Activated CD8-positive, alpha-beta T cell treated with anti-CD3 and anti-CD28 coated beads for 36 hours (primary cell): ENCODE results near the gene TLR1. TPM values are rescaled to one million over a fixed set of nuclear protein-coding genes. Genes with fewer than 3 reads are reported as not detected.
"Not testable (repeated sequence)": the region's sequence is repeated elsewhere in the genome, so short reads cannot be mapped to it uniquely, and the experiment has no call there.

ENCODE experiments used
- ATAC-seq: fragments of 200-7000 bp; cut with Tn5 transposase; one replicate; pipeline ENCODE4 v1.10.0; 2021; ENCODE audit warnings: mild to moderate bottlenecking, moderate library complexity
- CTCF ChIA-PET: fragments of 350-600 bp; sonication (Branson Sonifier 250); formaldehyde crosslinking; loops from one replicate; lab custom pipeline; 2021; ENCODE audit warnings: antibody characterized with exemption; lab: Charles Lee
- POLR2A ChIA-PET: fragments of 350-600 bp; sonication (Branson Sonifier 250); formaldehyde crosslinking; loops from one replicate; lab custom pipeline; 2021; ENCODE audit warnings: antibody characterized with exemption; lab: Charles Lee
- DNase-seq: peaks from one replicate; pipeline ENCODE4 v3.0.0-alpha.2; 2020
- H3K27ac Mint-ChIP-seq: one replicate; pipeline ENCODE4 v1.8.0; 2021; ENCODE audit warnings: mild to moderate bottlenecking, mixed read lengths
- H3K27me3 Mint-ChIP-seq: one replicate; pipeline ENCODE4 v1.8.0; 2021; ENCODE audit warnings: mixed read lengths
- H3K36me3 Mint-ChIP-seq: one replicate; pipeline ENCODE4 v1.8.0; 2021; ENCODE audit warnings: low read depth, mixed read lengths
- H3K4me1 Mint-ChIP-seq: one replicate; pipeline ENCODE4 v1.8.0; 2021; ENCODE audit warnings: low read depth, mixed read lengths
- H3K4me3 Mint-ChIP-seq: one replicate; pipeline ENCODE4 v1.8.0; 2021; ENCODE audit warnings: mild to moderate bottlenecking, moderate library complexity, mixed read lengths
- H3K9me3 Mint-ChIP-seq: one replicate; pipeline ENCODE4 v1.8.0; 2021; ENCODE audit warnings: mixed read lengths
- CTCF ChIP-seq: fragments of 200-600 bp; IDR thresholded peaks from one replicate; pipeline ENCODE4 v1.8.0; 2022; ENCODE audit warnings: antibody characterized with exemption, mild to moderate bottlenecking
- intact Hi-C: fragments of 100-400 bp; cut with micrococcal nuclease; formaldehyde crosslinking; loops from one replicate; pipeline ENCODE4 v1.10.0; 2022
- total RNA-seq, 2 experiments: library from RNA; stranded (reverse); gene quantifications; one replicate each; pipeline ENCODE4 v1.2.3, GENCODE V29; 2021

The TLR1 gene
- total RNA-seq, 2 experiments from 2014 or later, result 1.5 to 1.9 TPM

GRCh38 chr4:38814386-38814785 lies 9.8 kb upstream of the TLR1 start:
- intact Hi-C loops, result no loop called here
- Mint-ChIP-seq H3K4me3 (no peak overlapping the region), H3K9me3 (peaks cover 6% of the 10 kb centered on the region), H3K4me1 (peaks cover 2% of the 10 kb centered on the region), H3K27ac (no peak overlapping the region), H3K36me3 (no peaks in the 10 kb centered on the region), H3K27me3 (no peaks in the 10 kb centered on the region)
- no peak for ATAC-seq
- DNase-seq, result no peak
- CTCF ChIA-PET, result interaction anchor here (2.0 kb wide), 1 partner anchor 32 kb away, joined by 6 read pairs; the partner anchor contains the start of gene TLR10
- POLR2A ChIA-PET, result interaction anchor here (1.2 kb wide), 1 partner anchor 11 kb away, joined by 6 read pairs; no protein-coding TSS in a partner anchor
- TF ChIP-seq CTCF, result no peak

GRCh38 chr4:38811297-38811696 lies 6.7 kb upstream of the TLR1 start:
- DNase-seq (no peak), ATAC-seq (no peak)
- no peaks in the 10 kb centered on the region for H3K36me3 Mint-ChIP-seq
- peaks cover 6% of the 10 kb centered on the region for H3K9me3 Mint-ChIP-seq
- POLR2A ChIA-PET, result no interaction called here
- H3K27ac Mint-ChIP-seq, result no peak overlapping the region
- intact Hi-C loops, result no loop called here
- no peaks in the 10 kb centered on the region for H3K4me1 Mint-ChIP-seq
- H3K4me3 Mint-ChIP-seq, result no peak overlapping the region
- no peak for TF ChIP-seq CTCF
- CTCF ChIA-PET, result interaction anchor here (3.1 kb wide), 1 partner anchor 29 kb away, joined by 9 read pairs; the partner anchor contains the start of gene TLR10
- H3K27me3 Mint-ChIP-seq, result no peaks in the 10 kb centered on the region

- H3K4me3 Mint-ChIP-seq, H3K36me3 Mint-ChIP-seq, intact Hi-C loops, H3K27me3 Mint-ChIP-seq, H3K27ac Mint-ChIP-seq, POLR2A ChIA-PET, CTCF ChIA-PET, DNase-seq, H3K9me3 Mint-ChIP-seq, ATAC-seq: not testable (repeated sequence)
- H3K4me1 Mint-ChIP-seq, result peaks cover 19% of the 10 kb centered on the region
These were observed 2.9 kb upstream of the TLR1 start for GRCh38 chr4:38807462-38807861.

GRCh38 chr4:38806251-38806650 lies 1.7 kb upstream of the TLR1 start:
- H3K4me3 Mint-ChIP-seq, H3K27me3 Mint-ChIP-seq, intact Hi-C loops, H3K27ac Mint-ChIP-seq, POLR2A ChIA-PET, DNase-seq, ATAC-seq: not testable (repeated sequence)
- CTCF ChIA-PET, result interaction anchor here (1.3 to 3.2 kb wide), 3 partner anchors 15 to 54 kb away, joined by 4 to 29 read pairs (median 4); no protein-coding TSS in a partner anchor
- Mint-ChIP-seq H3K9me3 (peaks cover 14% of the 10 kb centered on the region), H3K4me1 (peaks cover 19% of the 10 kb centered on the region), H3K36me3 (peaks cover 14% of the 10 kb centered on the region)

GRCh38 chr4:38805530-38806145 lies 1.0 kb upstream of the TLR1 start:
- POLR2A ChIA-PET, result interaction anchor here (0.6 to 1.1 kb wide), 2 partner anchors 11 to 14 kb away, joined by 3 to 4 read pairs; no protein-coding TSS in a partner anchor
- H3K9me3 Mint-ChIP-seq, result peaks cover 21% of the 10 kb centered on the region
- TF ChIP-seq CTCF, result no peak
- peak overlapping the region; percentile 64 for H3K4me3 Mint-ChIP-seq
- intact Hi-C loops, result no loop called here
- CTCF ChIA-PET, result interaction anchor here (0.6 to 4.2 kb wide), 13 partner anchors 10 to 387 kb away, joined by 3 to 55 read pairs (median 5); partner anchors contain the start of genes FAM114A1, TLR10 and TLR6
- peaks cover 20% of the 10 kb centered on the region for H3K36me3 Mint-ChIP-seq
- peaks cover 19% of the 10 kb centered on the region for H3K4me1 Mint-ChIP-seq
- no peaks in the 10 kb centered on the region for H3K27me3 Mint-ChIP-seq
- DNase-seq (peak; percentile 26), ATAC-seq (peak; percentile 43)
- peak overlapping the region; percentile 88 for H3K27ac Mint-ChIP-seq
